B cell (primary cell): Measurements from ENCODE around the gene TEP1. TPM values are rescaled to one million over a fixed set of nuclear protein-coding genes. Genes with fewer than 3 reads are reported as not detected.

Experiments
- ATAC-seq: fragments of 200-7000 bp; cut with Tn5 transposase; one replicate; pipeline ENCODE4 v1.10.0; 2021; ENCODE audit warnings: low read depth, mild to moderate bottlenecking, moderate number of reproducible peaks, moderate library complexity
- CTCF ChIA-PET: fragments of 350-600 bp; sonication (Branson Sonifier 250); formaldehyde crosslinking; loops from one replicate; lab custom pipeline; 2021; ENCODE audit warnings: antibody characterized with exemption, inconsistent platforms; lab: Charles Lee
- POLR2A ChIA-PET: fragments of 350-600 bp; sonication (Branson Sonifier 250); formaldehyde crosslinking; loops from one replicate; lab custom pipeline; 2021; ENCODE audit warnings: antibody characterized with exemption; lab: Charles Lee
- DNase-seq: peaks from one replicate; pipeline ENCODE4 v3.0.0; 2013
- H2AFZ ChIP-seq: 2 replicates; pipeline ENCODE4 v1.6.1; 2012; ENCODE audit warnings: mild to moderate bottlenecking, low read depth, low read length; ENCODE audit not compliant: insufficient read depth, poor library complexity, severe bottlenecking
- H3K27ac ChIP-seq, 2 donors: 1 replicate in 1 of 2; 2 replicates in 1 of 2; pipeline ENCODE4 v1.5.1; 2012 to 2013; ENCODE audit warnings: low read length in 2 of 2, mild to moderate bottlenecking in 2 of 2, moderate library complexity in 1 of 2
- H3K27me3 ChIP-seq, 4 experiments: fragments of 200-600 bp in 1 of 4; sonication (generic) in 1 of 4; replicated peaks in 1 of 4; 1 replicate in 2 of 4; 2 replicates in 2 of 4; pipeline versions ENCODE4 v1.6.1 to v1.7.0; 2013 to 2016; ENCODE audit warnings: low read length in 3 of 4, mild to moderate bottlenecking in 2 of 4, mixed read lengths in 1 of 4, moderate library complexity in 1 of 4; ENCODE audit not compliant: insufficient read depth in 4 of 4, control insufficient read depth in 3 of 4; ENCODE audit errors: control extremely low read depth in 1 of 4
- H3K36me3 ChIP-seq, 2 experiments: replicated peaks in 1 of 2; 1 replicate in 1 of 2; 2 replicates in 1 of 2; pipeline versions ENCODE4 v1.6.1 to v1.7.1; 2013; ENCODE audit warnings: low read length in 1 of 2; ENCODE audit not compliant: insufficient read depth in 2 of 2, control insufficient read depth in 1 of 2; ENCODE audit errors: control extremely low read depth in 1 of 2, extremely low read depth in 1 of 2
- H3K4me1 ChIP-seq, 2 donors: fragments of 200-600 bp in 1 of 2; sonication (generic) in 1 of 2; 1 replicate in 1 of 2; 2 replicates in 1 of 2; pipeline versions ENCODE4 v1.5.1 to v1.6.1; 2013 to 2017; ENCODE audit warnings: low read length in 2 of 2; ENCODE audit not compliant: control insufficient read depth in 2 of 2, insufficient read depth in 2 of 2
- H3K4me2 ChIP-seq: replicated peaks from 2 replicates; pipeline ENCODE3; 2012; ENCODE audit warnings: mild to moderate bottlenecking, low read depth, low read length; ENCODE audit not compliant: poor library complexity, severe bottlenecking
- H3K4me3 ChIP-seq, 5 experiments: fragments of 200-600 bp in 1 of 5; sonication (generic) in 1 of 5; 1 replicate in 3 of 5; 2 replicates in 2 of 5; pipeline versions ENCODE4 v1.5.1 to v1.7.0; 2011 to 2016; ENCODE audit warnings: low read length in 4 of 5, mild to moderate bottlenecking in 4 of 5, low read depth in 2 of 5, control low read depth in 1 of 5, moderate library complexity in 1 of 5; ENCODE audit not compliant: insufficient read depth in 1 of 5; ENCODE audit errors: control extremely low read depth in 1 of 5, extremely low read depth in 1 of 5
- H3K79me2 ChIP-seq: fragments of 200-600 bp; sonication (generic); one replicate; pipeline ENCODE4 v1.6.0; 2016; ENCODE audit warnings: low read length; ENCODE audit not compliant: control insufficient read depth, insufficient read depth
- H3K9ac ChIP-seq: fragments of 200-600 bp; sonication (generic); 2 replicates; pipeline ENCODE4 v1.6.1; 2017; ENCODE audit warnings: mild to moderate bottlenecking, low read length, moderate library complexity
- H3K9me3 ChIP-seq, 3 donors: one replicate each; pipeline versions ENCODE4 v1.6.1 to v1.7.1; 2013; ENCODE audit warnings: low read length in 2 of 3; ENCODE audit not compliant: control insufficient read depth in 2 of 3, insufficient read depth in 1 of 3; ENCODE audit errors: control extremely low read depth in 1 of 3
- H4K20me1 ChIP-seq: 2 replicates; pipeline ENCODE4 v1.6.0; 2012; ENCODE audit warnings: mild to moderate bottlenecking, low read length; ENCODE audit not compliant: insufficient read depth, control insufficient read depth, poor library complexity, severe bottlenecking
- H3K27ac Mint-ChIP-seq: one replicate; pipeline ENCODE4 v1.8.0; 2021; ENCODE audit warnings: mixed read lengths
- H3K27me3 Mint-ChIP-seq: one replicate; pipeline ENCODE4 v1.8.0; 2021; ENCODE audit warnings: mixed read lengths
- H3K4me1 Mint-ChIP-seq: one replicate; pipeline ENCODE4 v1.8.0; 2021; ENCODE audit warnings: mixed read lengths
- H3K4me3 Mint-ChIP-seq: one replicate; pipeline ENCODE4 v1.8.0; 2021; ENCODE audit warnings: mixed read lengths
- H3K9me3 Mint-ChIP-seq: one replicate; pipeline ENCODE4 v1.8.0; 2022; ENCODE audit warnings: mixed read lengths; ENCODE audit not compliant: insufficient read depth
- EZH2 ChIP-seq: IDR thresholded peaks from 2 replicates; pipeline ENCODE4 v1.6.1; 2012; ENCODE audit warnings: borderline replicate concordance, low read depth, mild to moderate bottlenecking, moderate library complexity, low read length; ENCODE audit not compliant: insufficient read depth, poor library complexity, severe bottlenecking
- WGBS: methylation state at CpG from one replicate; pipeline ENCODE4 v1.1.5; 2013; ENCODE audit warnings: missing lambda C conversion rate; ENCODE audit not compliant: insufficient coverage; 5-methylcytosine and 5-hydroxymethylcytosine counted together
- intact Hi-C: fragments of 100-400 bp; cut with micrococcal nuclease; formaldehyde crosslinking; loops from one replicate; pipeline ENCODE4 v1.10.0; 2022
- polyA plus RNA-seq: library from polyadenylated mRNA; depleted of rRNA; stranded (reverse); fragments of >200 nt; gene quantifications from 2 replicates; pipeline ENCODE4 v1.2.3, GENCODE V29; 2012
- total RNA-seq, 2 donors: library from RNA; stranded (reverse); fragments of 120-200 nt in 1 of 2; gene quantifications; 1 replicate in 1 of 2; 2 replicates in 1 of 2; pipeline versions ENCODE4 v1.2.3 to v1.2.4, GENCODE V29; 2013 to 2022
- TF ChIP-seq, protein P1 (sequence below): fragments of 200-600 bp; IDR thresholded peaks from one replicate; pipeline ENCODE4 v1.8.0; 2022; ENCODE audit warnings: antibody characterized with exemption, mild to moderate bottlenecking

Gene TEP1
- total and polyA plus RNA-seq, 2 donors (not counting 1 experiment from before 2014, with no cell fraction given): 69.9 to 123 TPM

DNA sequence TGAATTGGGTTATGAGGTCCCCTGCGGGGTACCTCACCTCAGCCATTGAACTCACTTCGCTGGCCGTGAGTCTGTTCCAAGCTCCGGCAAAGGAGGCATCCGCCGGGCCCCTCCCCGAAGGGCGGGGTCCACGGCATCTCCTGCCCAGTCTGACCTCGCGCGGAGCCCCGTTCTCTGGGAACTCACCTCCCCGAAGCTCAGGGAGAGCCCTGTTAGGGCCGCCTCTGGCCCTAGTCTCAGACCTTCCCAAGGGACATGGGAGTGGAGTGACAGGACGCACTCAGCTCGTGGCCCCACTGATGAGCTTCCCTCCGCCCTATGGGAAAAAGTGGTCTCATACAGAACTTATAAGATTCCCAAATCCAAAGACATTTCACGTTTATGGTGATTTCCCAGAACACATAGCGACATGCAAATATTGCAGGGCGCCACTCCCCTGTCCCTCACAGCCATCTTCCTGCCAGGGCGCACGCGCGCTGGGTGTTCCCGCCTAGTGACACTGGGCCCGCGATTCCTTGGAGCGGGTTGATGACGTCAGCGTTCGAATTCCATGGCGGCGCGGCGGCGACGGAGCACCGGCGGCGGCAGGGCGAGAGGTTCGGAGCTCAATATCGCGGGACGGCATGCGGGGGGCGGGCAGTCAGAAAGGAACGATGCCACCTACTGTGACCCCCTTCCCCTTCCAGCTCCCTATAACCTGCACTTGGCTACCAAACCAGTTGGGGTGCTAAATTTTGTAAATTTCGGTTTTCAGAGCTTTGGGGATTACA lies 70.0 kb downstream of the TEP1 start, which contains the start of gene PARP2:
Gene PARP2, plus strand, starts transcription at position 544 of the 770 bp plus-strand sequence. Its CDS starts 7 bp downstream, at position 551.
- Histone ChIP-seq H3K4me1 (peaks cover 6 to 10% of the 10 kb centered on the region in 2 donors), H3K27me3 (no peaks in the 10 kb centered on the region), H3K79me2 (peaks cover 7% of the 10 kb centered on the region), H3K36me3 (peaks cover 1 to 3% of the 10 kb centered on the region in 2 experiments), H2AFZ (peak within 1 kb of the TSS; percentile 83), H3K9ac (peak within 1 kb of the TSS; percentile 92), H3K4me3 (peak within 1 kb of the TSS; percentile 79 to 96 (median 88)), H3K9me3 (peaks cover 0 to 3% (median 2%) of the 10 kb centered on the region in 3 donors), H4K20me1 (no peaks in the 10 kb centered on the region), H3K27ac (peak within 1 kb of the TSS; percentile 85 to 93), H3K4me2 (peak within 1 kb of the TSS; percentile 70)
- no peaks in the 10 kb centered on the region for H3K27me3 Mint-ChIP-seq
- no peaks in the 10 kb centered on the region for H3K9me3 Mint-ChIP-seq
- TF ChIP-seq EZH2: no peak
- TF ChIP-seq, protein P1, sequence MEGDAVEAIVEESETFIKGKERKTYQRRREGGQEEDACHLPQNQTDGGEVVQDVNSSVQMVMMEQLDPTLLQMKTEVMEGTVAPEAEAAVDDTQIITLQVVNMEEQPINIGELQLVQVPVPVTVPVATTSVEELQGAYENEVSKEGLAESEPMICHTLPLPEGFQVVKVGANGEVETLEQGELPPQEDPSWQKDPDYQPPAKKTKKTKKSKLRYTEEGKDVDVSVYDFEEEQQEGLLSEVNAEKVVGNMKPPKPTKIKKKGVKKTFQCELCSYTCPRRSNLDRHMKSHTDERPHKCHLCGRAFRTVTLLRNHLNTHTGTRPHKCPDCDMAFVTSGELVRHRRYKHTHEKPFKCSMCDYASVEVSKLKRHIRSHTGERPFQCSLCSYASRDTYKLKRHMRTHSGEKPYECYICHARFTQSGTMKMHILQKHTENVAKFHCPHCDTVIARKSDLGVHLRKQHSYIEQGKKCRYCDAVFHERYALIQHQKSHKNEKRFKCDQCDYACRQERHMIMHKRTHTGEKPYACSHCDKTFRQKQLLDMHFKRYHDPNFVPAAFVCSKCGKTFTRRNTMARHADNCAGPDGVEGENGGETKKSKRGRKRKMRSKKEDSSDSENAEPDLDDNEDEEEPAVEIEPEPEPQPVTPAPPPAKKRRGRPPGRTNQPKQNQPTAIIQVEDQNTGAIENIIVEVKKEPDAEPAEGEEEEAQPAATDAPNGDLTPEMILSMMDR: peak; percentile 22
- H3K4me3 Mint-ChIP-seq: peak within 1 kb of the TSS; percentile 97
- intact Hi-C loops: loop anchor here (1.0 to 5.0 kb wide), 11 partner anchors 10 to 759 kb away; partner anchors contain the start of genes APEX1, CCNB1IP1, PIP4P1 and PNP
- ChIA-PET POLR2A (interaction anchor here (0.5 to 3.1 kb wide), 16 partner anchors 10 to 1094 kb away, joined by 3 to 19 read pairs (median 6); partner anchors contain the start of genes CCNB1IP1, PIP4P1, PNP and RNASE4), CTCF (interaction anchor here (0.7 to 5.5 kb wide), 19 partner anchors 10 to 746 kb away, joined by 3 to 88 read pairs (median 4); partner anchors contain the start of genes CCNB1IP1 and RNASE4)
- WGBS: under 1% methylated on average over 48 of the region's 50 CpGs
- peak within 1 kb of the TSS; percentile 99 for H3K27ac Mint-ChIP-seq
- peak; percentile 81 for ATAC-seq
- peaks cover 15% of the 10 kb centered on the region for H3K4me1 Mint-ChIP-seq
- DNase-seq: peak; percentile 97
